ENCODE measurements around the gene NTSR1. TPM values are rescaled to one million over a fixed set of nuclear protein-coding genes. Genes with fewer than 3 reads are reported as not detected.
A peak's percentile ranks its signal among the peaks of the same experiment; 100 is the strongest.

The NTSR1 gene
- total RNA-seq, 1 donor from 2014 or later: 0.09 TPM

DNA sequence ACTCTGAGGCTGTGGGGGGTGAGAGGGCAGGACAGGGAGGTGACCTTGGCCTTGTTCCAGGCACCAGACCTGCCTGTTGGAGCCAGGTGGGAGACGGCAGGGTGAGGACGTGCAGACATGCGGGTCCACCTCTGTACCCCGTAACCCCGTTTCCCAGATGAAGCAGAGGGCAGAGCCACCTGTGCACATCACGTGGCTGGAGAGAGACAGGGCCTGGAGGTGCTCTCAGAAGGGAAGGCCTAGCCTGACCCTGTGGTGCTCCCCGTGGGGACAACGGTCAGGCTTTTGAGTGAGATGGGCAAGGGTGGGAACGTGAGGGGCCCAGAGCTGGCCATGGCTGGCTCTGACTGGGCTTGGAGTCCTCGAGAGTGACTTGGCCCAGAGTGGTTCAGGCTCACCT lies 6.6 kb downstream of the NTSR1 start:
- TF ChIP-seq, protein P1, sequence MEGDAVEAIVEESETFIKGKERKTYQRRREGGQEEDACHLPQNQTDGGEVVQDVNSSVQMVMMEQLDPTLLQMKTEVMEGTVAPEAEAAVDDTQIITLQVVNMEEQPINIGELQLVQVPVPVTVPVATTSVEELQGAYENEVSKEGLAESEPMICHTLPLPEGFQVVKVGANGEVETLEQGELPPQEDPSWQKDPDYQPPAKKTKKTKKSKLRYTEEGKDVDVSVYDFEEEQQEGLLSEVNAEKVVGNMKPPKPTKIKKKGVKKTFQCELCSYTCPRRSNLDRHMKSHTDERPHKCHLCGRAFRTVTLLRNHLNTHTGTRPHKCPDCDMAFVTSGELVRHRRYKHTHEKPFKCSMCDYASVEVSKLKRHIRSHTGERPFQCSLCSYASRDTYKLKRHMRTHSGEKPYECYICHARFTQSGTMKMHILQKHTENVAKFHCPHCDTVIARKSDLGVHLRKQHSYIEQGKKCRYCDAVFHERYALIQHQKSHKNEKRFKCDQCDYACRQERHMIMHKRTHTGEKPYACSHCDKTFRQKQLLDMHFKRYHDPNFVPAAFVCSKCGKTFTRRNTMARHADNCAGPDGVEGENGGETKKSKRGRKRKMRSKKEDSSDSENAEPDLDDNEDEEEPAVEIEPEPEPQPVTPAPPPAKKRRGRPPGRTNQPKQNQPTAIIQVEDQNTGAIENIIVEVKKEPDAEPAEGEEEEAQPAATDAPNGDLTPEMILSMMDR (IDR thresholded peaks at IDR 0.05): no peak
- Histone ChIP-seq H3K27ac (no peak overlapping the region), H3K36me3 (no peaks in the 10 kb centered on the region), H3K4me1 (no peaks in the 10 kb centered on the region), H3K9me3 (no peaks in the 10 kb centered on the region), H3K4me3 (no peak overlapping the region), H3K27me3 (peaks cover 43% of the 10 kb centered on the region)
- no peak for ATAC-seq
- no peak for DNase-seq
- intact Hi-C loops (cut with DNase I): no loop called here

DNA sequence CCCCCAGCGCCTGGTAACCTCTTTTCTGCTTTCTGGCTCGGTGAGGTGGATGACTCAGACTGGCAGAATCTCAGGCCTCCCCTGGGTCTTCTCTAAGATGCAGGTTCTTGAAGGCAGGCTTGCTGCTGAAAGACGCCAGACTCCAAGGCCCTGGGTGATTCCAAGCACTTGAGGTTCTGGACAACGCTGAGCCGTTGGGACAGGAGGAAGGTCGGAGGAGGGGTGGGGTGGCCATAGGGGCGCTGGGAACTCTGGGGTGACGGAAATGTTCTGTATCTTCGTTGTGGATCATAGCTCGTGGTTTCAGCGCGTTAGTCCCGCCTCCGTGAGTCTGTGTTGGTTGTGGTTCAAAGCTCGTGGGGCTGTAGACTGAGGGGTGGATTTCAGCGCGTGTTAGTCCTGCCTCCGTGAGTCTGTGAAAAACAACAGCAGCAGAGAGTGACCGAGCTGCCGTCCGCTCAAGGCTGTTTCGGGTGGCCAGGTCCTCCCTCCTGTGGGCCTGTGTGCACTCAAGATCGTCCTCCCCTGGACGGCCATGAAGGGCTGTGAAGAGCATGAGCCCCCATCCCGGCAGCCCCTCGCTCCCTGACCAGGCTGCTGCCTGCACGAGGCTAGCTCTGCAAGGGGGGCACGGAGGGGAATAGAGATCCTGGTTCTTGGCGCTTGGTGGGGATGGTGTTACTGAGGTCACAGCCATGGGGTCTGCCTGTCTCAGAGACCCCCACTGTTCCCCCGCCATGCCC lies 7.7 kb downstream of the NTSR1 start:
- Histone ChIP-seq H3K27me3 (peaks cover 32% of the 10 kb centered on the region), H3K4me3 (no peak overlapping the region), H3K36me3 (no peaks in the 10 kb centered on the region), H3K9me3 (peaks cover 6% of the 10 kb centered on the region), H3K4me1 (no peaks in the 10 kb centered on the region), H3K27ac (no peak overlapping the region)
- DNase-seq (no peak), ATAC-seq (peak; percentile 25)
- intact Hi-C loops (cut with DNase I): no loop called here
- TF ChIP-seq, protein P1 (IDR thresholded peaks at IDR 0.05): no peak

DNA sequence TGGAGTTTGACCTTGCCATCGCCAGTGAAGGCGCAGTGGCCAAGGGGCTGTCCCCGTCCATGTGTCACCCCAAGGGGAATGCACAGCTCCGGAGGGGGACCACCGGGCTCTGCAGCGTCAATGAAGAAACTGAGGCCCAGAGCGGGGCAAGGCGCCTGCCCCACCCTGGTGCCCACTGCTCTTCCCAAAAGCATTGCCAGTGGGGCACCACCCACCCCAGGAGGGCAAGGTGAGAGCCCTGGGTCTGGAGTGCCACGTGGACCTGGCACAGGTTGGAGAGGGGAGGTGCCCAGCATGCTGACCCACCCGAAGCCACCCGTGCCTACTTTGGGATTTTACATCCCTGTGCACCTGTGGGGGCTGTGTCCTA lies 8.3 kb downstream of the NTSR1 start:
- Histone ChIP-seq H3K36me3 (no peaks in the 10 kb centered on the region), H3K27me3 (peaks cover 27% of the 10 kb centered on the region), H3K4me3 (no peak overlapping the region), H3K27ac (no peak overlapping the region), H3K9me3 (peaks cover 7% of the 10 kb centered on the region), H3K4me1 (no peaks in the 10 kb centered on the region)
- TF ChIP-seq, protein P1 (IDR thresholded peaks at IDR 0.05): no peak
- ATAC-seq (no peak), DNase-seq (no peak)
- intact Hi-C loops (cut with DNase I): no loop called here

DNA sequence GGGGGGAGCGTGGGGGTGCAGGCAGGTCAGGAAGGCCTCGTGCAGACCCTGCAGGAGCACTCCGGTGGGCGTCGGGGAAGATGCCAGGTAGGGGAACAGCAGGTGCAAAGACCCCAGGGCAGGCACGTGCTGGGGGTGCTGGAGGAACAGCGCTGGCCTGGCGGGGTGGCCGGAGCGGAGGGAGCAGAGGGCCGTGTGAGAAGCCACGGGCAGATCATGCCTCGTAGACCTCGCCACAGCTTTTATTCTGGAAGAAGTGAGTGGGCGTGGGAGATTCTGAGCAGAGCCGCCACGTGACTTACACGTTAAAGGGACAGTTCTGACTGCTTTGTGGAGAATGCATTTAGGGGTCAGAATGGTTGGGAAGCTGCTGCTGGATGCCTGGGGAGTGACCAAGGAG lies 9.3 kb downstream of the NTSR1 start:
- no peaks in the 10 kb centered on the region for H3K4me1 ChIP-seq

DNA sequence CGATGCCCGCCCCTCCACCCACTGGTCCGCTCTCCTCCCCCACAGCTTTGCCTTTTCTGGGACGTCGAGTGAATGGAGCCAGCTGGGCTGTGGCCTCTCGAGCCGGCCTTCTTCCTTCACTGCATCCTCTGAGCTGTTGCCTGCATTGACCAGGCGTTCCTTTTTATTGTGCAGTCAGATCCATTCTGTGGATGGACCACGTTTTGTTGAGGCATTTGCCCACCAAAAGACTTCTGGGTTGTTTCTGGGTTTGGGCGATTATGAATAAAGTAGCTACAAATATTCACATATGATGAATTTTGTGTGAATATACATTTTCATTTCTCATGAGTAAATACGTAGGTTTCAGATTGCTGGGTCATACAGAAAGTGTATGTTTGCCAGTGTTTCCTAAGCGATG lies 9.9 kb downstream of the NTSR1 start:
- no peak for DNase-seq
- intact Hi-C loops (cut with DNase I): no loop called here
- Histone ChIP-seq H3K36me3 (no peaks in the 10 kb centered on the region), H3K9me3 (peaks cover 7% of the 10 kb centered on the region), H3K27ac (no peak overlapping the region), H3K4me3 (no peak overlapping the region), H3K4me1 (no peaks in the 10 kb centered on the region), H3K27me3 (peaks cover 10% of the 10 kb centered on the region)
- TF ChIP-seq, protein P1 (IDR thresholded peaks at IDR 0.05): no peak
- no peak for ATAC-seq

More for the DNA sequence above, 9.3 kb downstream of the NTSR1 start:
- DNase-seq (no peak), ATAC-seq (no peak)
- intact Hi-C loops (cut with DNase I): no loop called here
- H3K36me3 ChIP-seq: no peaks in the 10 kb centered on the region
- TF ChIP-seq, protein P1 (IDR thresholded peaks at IDR 0.05): no peak
- peaks cover 16% of the 10 kb centered on the region for H3K27me3 ChIP-seq
- peaks cover 7% of the 10 kb centered on the region for H3K9me3 ChIP-seq
- H3K27ac ChIP-seq: no peak overlapping the region
- H3K4me3 ChIP-seq: no peak overlapping the region

Measured in upper lobe of right lung (tissue), 1 donor.